ENCODE data around the gene ABCA4. TPM values are rescaled to one million over a fixed set of nuclear protein-coding genes. Genes with fewer than 3 reads are reported as not detected.

Gene ABCA4
- total and polyA plus RNA-seq, 2 donors (not counting 3 experiments of a cell fraction or from before 2014, with no cell fraction given) = 2.3 to 4.9 TPM

GRCh38 chr1:93960641-93961147 lies 160.3 kb downstream of the ABCA4 start:
- dilution Hi-C loops (cut with MboI; ENCODE audit: extremely low pct_ligation_motif_present, low sequenced_read_pairs) (no loop called here), intact Hi-C loops (cut with micrococcal nuclease) (no loop called here)
- no peaks in the 10 kb centered on the region for H4K20me1 ChIP-seq (replicated peaks; ENCODE audit: control insufficient read depth, extremely low read depth, insufficient read depth, low read length)
- no peaks in the 10 kb centered on the region for H3K79me2 ChIP-seq (ENCODE audit: control insufficient read depth, insufficient read depth, low read length)
- H3K4me1 ChIP-seq (ENCODE audit: control insufficient read depth, extremely low read depth, insufficient read depth, low read length) = no peaks in the 10 kb centered on the region
- ChIA-PET CTCF (interaction anchor here (1.5 kb wide), 3 partner anchors 12 to 64 kb away, joined by 3 to 4 read pairs (median 3); no protein-coding TSS in a partner anchor), POLR2A (no interaction called here)
- H3K9me1 ChIP-seq (replicated peaks; ENCODE audit: control insufficient read depth, extremely low read depth, insufficient read depth, low read length) = no peaks in the 10 kb centered on the region
- no peak overlapping the region for H3K4me2 ChIP-seq (ENCODE audit: insufficient read depth, low read length)
- peaks cover 9 to 21% of the 10 kb centered on the region in 2 experiments for H3K27me3 ChIP-seq (ENCODE audit: control insufficient read depth in 2 of 2, insufficient read depth in 2 of 2, low read length in 2 of 2)
- no peak overlapping the region for H3K9ac ChIP-seq (replicated peaks; ENCODE audit: extremely low read depth, insufficient read depth, low read length)
- BruUV-seq (replicated peaks) = no TSS peak
- no peaks in the 10 kb centered on the region for H3K9me3 ChIP-seq (replicated peaks; ENCODE audit: control insufficient read depth, insufficient read depth, low read length)
- H3K27ac ChIP-seq (ENCODE audit: insufficient read depth, low read depth, low read length) = no peak overlapping the region
- FAIRE-seq (no peak), DNase-seq (ENCODE audit: low read depth, low spot score) (no peak)
- TF ChIP-seq MYC (IDR thresholded peaks at IDR 0.05; ENCODE audit: low read depth, low read length) (no peak), EZH2 (IDR thresholded peaks at IDR 0.05; ENCODE audit: borderline replicate concordance, low read depth, low read length, severe bottlenecking) (no peak), GATA2 (IDR thresholded peaks at IDR 0.05; ENCODE audit: insufficient read depth, insufficient read length, low read depth, low read length) (no peak), POLR2A (IDR thresholded peaks at IDR 0.05; ENCODE audit: low read depth, low read length) (no peak)
- no peak overlapping the region for H2AFZ ChIP-seq (ENCODE audit: low read depth, low read length)
- H3K36me3 ChIP-seq (ENCODE audit: control insufficient read depth in 2 of 2, extremely low read depth in 1 of 2, insufficient read depth in 2 of 2, low read length in 2 of 2) = no peaks in the 10 kb centered on the region
- H3K4me3 ChIP-seq (replicated peaks in 1 of 3; ENCODE audit: insufficient read depth in 1 of 3, low read depth in 1 of 3, low read length in 3 of 3) = no peak overlapping the region

- POLR2A ChIA-PET = no interaction called here
- Histone ChIP-seq H3K9ac (replicated peaks; ENCODE audit: extremely low read depth, insufficient read depth, low read length) (no peak overlapping the region), H2AFZ (ENCODE audit: low read depth, low read length) (no peak overlapping the region), H3K79me2 (ENCODE audit: control insufficient read depth, insufficient read depth, low read length) (no peaks in the 10 kb centered on the region), H3K27me3 (ENCODE audit: control insufficient read depth in 2 of 2, insufficient read depth in 2 of 2, low read length in 2 of 2) (peaks cover 9 to 21% of the 10 kb centered on the region in 2 experiments), H4K20me1 (replicated peaks; ENCODE audit: control insufficient read depth, extremely low read depth, insufficient read depth, low read length) (no peaks in the 10 kb centered on the region), H3K9me3 (replicated peaks; ENCODE audit: control insufficient read depth, insufficient read depth, low read length) (no peaks in the 10 kb centered on the region), H3K36me3 (ENCODE audit: control insufficient read depth in 2 of 2, extremely low read depth in 1 of 2, insufficient read depth in 2 of 2, low read length in 2 of 2) (no peaks in the 10 kb centered on the region), H3K9me1 (replicated peaks; ENCODE audit: control insufficient read depth, extremely low read depth, insufficient read depth, low read length) (no peaks in the 10 kb centered on the region), H3K4me2 (ENCODE audit: insufficient read depth, low read length) (no peak overlapping the region), H3K4me1 (ENCODE audit: control insufficient read depth, extremely low read depth, insufficient read depth, low read length) (no peaks in the 10 kb centered on the region), H3K4me3 (replicated peaks in 1 of 3; ENCODE audit: insufficient read depth in 1 of 3, low read depth in 1 of 3, low read length in 3 of 3) (no peak overlapping the region), H3K27ac (ENCODE audit: insufficient read depth, low read depth, low read length) (no peak overlapping the region)
- BruUV-seq (replicated peaks) = no TSS peak
- dilution Hi-C loops (cut with MboI; ENCODE audit: extremely low pct_ligation_motif_present, low sequenced_read_pairs) = no loop called here
- DNase-seq (ENCODE audit: low read depth, low spot score) = no peak
- intact Hi-C loops (cut with micrococcal nuclease) = no loop called here
- CTCF ChIA-PET = interaction anchor here (0.8 to 1.5 kb wide), 3 partner anchors 16 to 377 kb away, joined by 3 read pairs; no protein-coding TSS in a partner anchor
- TF ChIP-seq CTCF (IDR thresholded peaks at IDR 0.05; ENCODE audit: extremely low read depth in 1 of 2, insufficient read depth in 1 of 2, low read depth in 1 of 2, low read length in 2 of 2) (no peak), FOS (IDR thresholded peaks at IDR 0.05; ENCODE audit: borderline replicate concordance, insufficient read depth, low read length) (no peak), MYC (IDR thresholded peaks at IDR 0.05; ENCODE audit: low read depth, low read length) (no peak), GATA2 (IDR thresholded peaks at IDR 0.05; ENCODE audit: insufficient read depth, insufficient read length, low read depth, low read length) (no peak), POLR2AphosphoS5 (IDR thresholded peaks at IDR 0.05; ENCODE audit: insufficient read depth, low read depth, low read length) (no peak), JUN (IDR thresholded peaks at IDR 0.05; ENCODE audit: borderline replicate concordance, insufficient read depth, insufficient read length, low read depth) (no peak), EZH2 (IDR thresholded peaks at IDR 0.05; ENCODE audit: borderline replicate concordance, low read depth, low read length, severe bottlenecking) (no peak), MAX (IDR thresholded peaks at IDR 0.05; ENCODE audit: insufficient read depth, insufficient read length) (no peak), POLR2A (IDR thresholded peaks at IDR 0.05; ENCODE audit: low read depth, low read length) (no peak)
- FAIRE-seq = no peak
These were observed 161.5 kb downstream of the ABCA4 start for GRCh38 chr1:93959413-93959812.

All from endothelial cell of umbilical vein (primary cell).